ENCODE data around the gene NTN1. TPM values are rescaled to one million over a fixed set of nuclear protein-coding genes. Genes with fewer than 3 reads are reported as not detected.

The NTN1 gene
- total and polyA plus RNA-seq, 2 experiments from 2014 or later, result 0.42 to 2.1 TPM

- DNase-seq (ENCODE audit: low spot score), result peak; percentile 55
- Histone ChIP-seq H3K27me3 (peaks cover 3% of the 10 kb centered on the region), H3K36me3 (replicated peaks; ENCODE audit: insufficient read depth, low read depth) (no peaks in the 10 kb centered on the region), H3K9me2 (replicated peaks; ENCODE audit: insufficient read depth) (no peaks in the 10 kb centered on the region), H3K27ac (no peak overlapping the region), H3K4me2 (no peak overlapping the region), H4K20me1 (ENCODE audit: insufficient read depth, poor library complexity, severe bottlenecking) (no peaks in the 10 kb centered on the region), H3K4me3 (no peak overlapping the region), H3K79me2 (no peaks in the 10 kb centered on the region), H3K4me1 (ENCODE audit: insufficient read depth) (no peaks in the 10 kb centered on the region), H3K9me3 (ENCODE audit: low read depth) (no peaks in the 10 kb centered on the region), H2AFZ (no peak overlapping the region)
- 56% methylated on average over 10 of the region's 10 CpGs for WGBS (ENCODE audit: low lambda C conversion rate, missing lambda C conversion rate)
- TF ChIP-seq EZH2 (IDR thresholded peaks at IDR 0.05; ENCODE audit: borderline replicate concordance) (no peak), EZH2phosphoT487 (IDR thresholded peaks at IDR 0.05; ENCODE audit: low read depth, severe bottlenecking, unreplicated experiment) (no peak), CTCF (IDR thresholded peaks at IDR 0.05; ENCODE audit: poor library complexity) (no peak)
Measured at GRCh38 chr17:9195961-9196670, 174.8 kb downstream of the NTN1 start.

GRCh38 chr17:9199571-9200551 is 178.6 kb downstream of the NTN1 start:
- DNase-seq (ENCODE audit: low spot score), result no peak
- WGBS (ENCODE audit: low lambda C conversion rate, missing lambda C conversion rate), result 84% methylated on average over 16 of the region's 16 CpGs
- Histone ChIP-seq H3K79me2 (no peaks in the 10 kb centered on the region), H3K36me3 (replicated peaks; ENCODE audit: insufficient read depth, low read depth) (no peaks in the 10 kb centered on the region), H3K9me2 (replicated peaks; ENCODE audit: insufficient read depth) (no peaks in the 10 kb centered on the region), H2AFZ (no peak overlapping the region), H4K20me1 (ENCODE audit: insufficient read depth, poor library complexity, severe bottlenecking) (no peaks in the 10 kb centered on the region), H3K4me2 (no peak overlapping the region), H3K27ac (no peak overlapping the region), H3K27me3 (peaks cover 3% of the 10 kb centered on the region), H3K9me3 (ENCODE audit: low read depth) (no peaks in the 10 kb centered on the region), H3K4me1 (ENCODE audit: insufficient read depth) (no peaks in the 10 kb centered on the region), H3K4me3 (no peak overlapping the region)
- TF ChIP-seq EZH2 (IDR thresholded peaks at IDR 0.05; ENCODE audit: borderline replicate concordance) (no peak), EZH2phosphoT487 (IDR thresholded peaks at IDR 0.05; ENCODE audit: low read depth, severe bottlenecking, unreplicated experiment) (no peak)

GRCh38 chr17:9200699-9201359 is 179.5 kb downstream of the NTN1 start:
- TF ChIP-seq CTCF (IDR thresholded peaks at IDR 0.05; ENCODE audit: poor library complexity), result no peak
- no peak for TF ChIP-seq EZH2 (IDR thresholded peaks at IDR 0.05; ENCODE audit: borderline replicate concordance)
- no peak for TF ChIP-seq EZH2phosphoT487 (IDR thresholded peaks at IDR 0.05; ENCODE audit: low read depth, severe bottlenecking, unreplicated experiment)
- no peaks in the 10 kb centered on the region for H3K4me1 ChIP-seq (ENCODE audit: insufficient read depth)
- no peak overlapping the region for H3K4me3 ChIP-seq
- no peak for DNase-seq (ENCODE audit: low spot score)
- WGBS (ENCODE audit: low lambda C conversion rate, missing lambda C conversion rate), result 77% methylated on average over 5 of the region's 5 CpGs
- peaks cover 1% of the 10 kb centered on the region for H3K27me3 ChIP-seq
- no peaks in the 10 kb centered on the region for H3K36me3 ChIP-seq (replicated peaks; ENCODE audit: insufficient read depth, low read depth)
- no peak overlapping the region for H2AFZ ChIP-seq
- H3K9me2 ChIP-seq (replicated peaks; ENCODE audit: insufficient read depth), result no peaks in the 10 kb centered on the region
- H4K20me1 ChIP-seq (ENCODE audit: insufficient read depth, poor library complexity, severe bottlenecking), result no peaks in the 10 kb centered on the region
- no peaks in the 10 kb centered on the region for H3K79me2 ChIP-seq
- H3K9me3 ChIP-seq (ENCODE audit: low read depth), result no peaks in the 10 kb centered on the region
- no peak overlapping the region for H3K4me2 ChIP-seq
- no peak overlapping the region for H3K27ac ChIP-seq

All from hepatocyte (in vitro differentiated cells).